ENCODE data around the gene PROSER3. TPM values are rescaled to one million over a fixed set of nuclear protein-coding genes. Genes with fewer than 3 reads are reported as not detected.

The PROSER3 gene
- total and polyA plus RNA-seq, 2 experiments from 2014 or later, result 12.2 to 26.5 TPM

DNA sequence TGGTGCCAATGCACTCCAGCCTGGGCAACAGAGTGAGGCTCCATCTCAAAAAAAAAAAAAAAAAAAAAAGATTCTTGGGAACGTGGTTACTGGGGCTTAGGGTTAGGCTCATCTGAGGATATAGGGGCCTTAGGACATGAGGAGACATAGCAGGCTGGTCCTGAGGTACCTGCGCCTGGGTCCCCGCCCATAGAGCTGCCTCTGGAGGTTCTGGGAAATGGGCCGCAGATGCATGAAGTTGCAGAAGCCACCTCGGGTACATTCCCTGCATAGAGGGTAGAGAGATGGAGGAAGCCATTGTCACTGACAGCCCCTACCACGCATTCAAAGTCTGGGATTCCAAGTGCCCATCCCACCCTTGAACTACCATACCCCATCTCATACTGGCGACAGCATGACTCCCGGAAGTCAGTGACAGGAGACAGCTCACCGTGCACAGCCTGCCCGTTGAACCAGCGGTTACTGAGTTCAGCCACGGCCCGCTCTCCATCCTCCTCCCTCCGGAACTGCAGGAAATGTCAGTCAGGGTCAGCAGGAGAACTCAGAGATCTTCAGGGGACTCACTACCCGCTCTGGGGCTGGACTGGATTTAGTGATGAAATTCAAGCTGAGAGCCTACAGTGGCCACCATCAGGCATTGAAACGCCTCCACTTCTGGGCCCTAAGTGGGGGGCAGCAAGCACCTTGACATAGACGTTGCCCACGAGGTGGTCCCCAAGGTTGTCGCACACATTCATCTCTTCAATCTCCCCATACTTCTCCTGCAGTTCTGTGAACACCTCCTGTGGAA, 14.1 kb upstream of the PROSER3 start:
- no peaks in the 10 kb centered on the region for H3K9me3 ChIP-seq (ENCODE audit: low read depth)
- TF ChIP-seq EZH2 (IDR thresholded peaks at IDR 0.05; ENCODE audit: borderline replicate concordance), result no peak
- no peak for TF ChIP-seq EZH2phosphoT487 (IDR thresholded peaks at IDR 0.05; ENCODE audit: low read depth, severe bottlenecking, unreplicated experiment)
- TF ChIP-seq CTCF (IDR thresholded peaks at IDR 0.05; ENCODE audit: poor library complexity), result no peak
- no peak overlapping the region for H3K27ac ChIP-seq
- H3K27me3 ChIP-seq, result no peaks in the 10 kb centered on the region
- no peak overlapping the region for H3K4me3 ChIP-seq
- H3K4me1 ChIP-seq (ENCODE audit: insufficient read depth), result peaks cover 9% of the 10 kb centered on the region
- H3K4me2 ChIP-seq, result peak overlapping the region; percentile 77
- DNase-seq (ENCODE audit: low spot score), result no peak
- no peaks in the 10 kb centered on the region for H3K36me3 ChIP-seq (replicated peaks; ENCODE audit: insufficient read depth, low read depth)
- 96% methylated on average over 19 of the region's 19 CpGs for WGBS (ENCODE audit: low lambda C conversion rate, missing lambda C conversion rate)
- H3K79me2 ChIP-seq, result peaks cover 23% of the 10 kb centered on the region
- H2AFZ ChIP-seq, result no peak overlapping the region
- no peaks in the 10 kb centered on the region for H3K9me2 ChIP-seq (replicated peaks; ENCODE audit: insufficient read depth)
- H4K20me1 ChIP-seq (ENCODE audit: insufficient read depth, poor library complexity, severe bottlenecking), result no peaks in the 10 kb centered on the region

GRCh38 chr19:35744430-35745327, 13.3 kb upstream of the PROSER3 start:
- Histone ChIP-seq H3K27ac (peak overlapping the region; percentile 98), H3K79me2 (peaks cover 28% of the 10 kb centered on the region), H2AFZ (peak overlapping the region; percentile 60), H3K4me2 (peak overlapping the region; percentile 77), H3K36me3 (replicated peaks; ENCODE audit: insufficient read depth, low read depth) (no peaks in the 10 kb centered on the region), H3K9me3 (ENCODE audit: low read depth) (no peaks in the 10 kb centered on the region), H3K4me1 (ENCODE audit: insufficient read depth) (peaks cover 15% of the 10 kb centered on the region), H3K9me2 (replicated peaks; ENCODE audit: insufficient read depth) (no peaks in the 10 kb centered on the region), H4K20me1 (ENCODE audit: insufficient read depth, poor library complexity, severe bottlenecking) (no peaks in the 10 kb centered on the region), H3K27me3 (no peaks in the 10 kb centered on the region), H3K4me3 (peak overlapping the region; percentile 34)
- TF ChIP-seq CTCF (IDR thresholded peaks at IDR 0.05; ENCODE audit: poor library complexity) (peak; percentile 54), EZH2 (IDR thresholded peaks at IDR 0.05; ENCODE audit: borderline replicate concordance) (no peak), EZH2phosphoT487 (IDR thresholded peaks at IDR 0.05; ENCODE audit: low read depth, severe bottlenecking, unreplicated experiment) (no peak)
- DNase-seq (ENCODE audit: low spot score), result peak; percentile 98
- WGBS (ENCODE audit: low lambda C conversion rate, missing lambda C conversion rate), result 10% methylated on average over 39 of the region's 41 CpGs

GRCh38 chr19:35745328-35746086, 12.5 kb upstream of the PROSER3 start, which contains the start of the genes PSENEN and U2AF1L4:
TSS of gene PSENEN (plus strand) at chr19:35745651. CDS start at chr19:35745931, 280 bp downstream.
TSS of gene U2AF1L4 (minus strand) at chr19:35745418. CDS start at chr19:35745391, 27 bp downstream.
- Histone ChIP-seq H4K20me1 (ENCODE audit: insufficient read depth, poor library complexity, severe bottlenecking) (no peaks in the 10 kb centered on the region), H3K9me3 (ENCODE audit: low read depth) (no peaks in the 10 kb centered on the region), H3K4me2 (peak within 1 kb of the TSS; percentile 93), H3K4me3 (peak within 1 kb of the TSS; percentile 48), H3K79me2 (peaks cover 35% of the 10 kb centered on the region), H3K27ac (peak within 1 kb of the TSS; percentile 98), H3K36me3 (replicated peaks; ENCODE audit: insufficient read depth, low read depth) (no peaks in the 10 kb centered on the region), H2AFZ (peak within 1 kb of the TSS; percentile 60), H3K27me3 (no peaks in the 10 kb centered on the region), H3K9me2 (replicated peaks; ENCODE audit: insufficient read depth) (no peaks in the 10 kb centered on the region), H3K4me1 (ENCODE audit: insufficient read depth) (peaks cover 15% of the 10 kb centered on the region)
- 1% methylated on average over 40 of the region's 40 CpGs for WGBS (ENCODE audit: low lambda C conversion rate, missing lambda C conversion rate)
- no peak for TF ChIP-seq CTCF (IDR thresholded peaks at IDR 0.05; ENCODE audit: poor library complexity)
- no peak for TF ChIP-seq EZH2 (IDR thresholded peaks at IDR 0.05; ENCODE audit: borderline replicate concordance)
- no peak for TF ChIP-seq EZH2phosphoT487 (IDR thresholded peaks at IDR 0.05; ENCODE audit: low read depth, severe bottlenecking, unreplicated experiment)
- peak; percentile 100 for DNase-seq (ENCODE audit: low spot score)
